Measurements from ENCODE around the gene BCL2L1.

The BCL2L1 gene

GRCh38 chr20:31682927-31683326 is 39.7 kb downstream of the BCL2L1 start:
- DNase-seq (ENCODE audit: extremely low spot score), result no peak
- CTCF ChIA-PET, result interaction anchor here (0.8 to 4.5 kb wide), 6 partner anchors 8 to 41 kb away, joined by 3 to 37 read pairs (median 7); no protein-coding TSS in a partner anchor
- POLR2A ChIA-PET, result no interaction called here
- no peak for TF ChIP-seq CTCF (IDR thresholded peaks at IDR 0.05; ENCODE audit: control extremely low read depth, extremely low read depth, low read depth, missing control alignments)

GRCh38 chr20:31682352-31682751 is 40.3 kb downstream of the BCL2L1 start:
- ChIA-PET CTCF (interaction anchor here (0.9 to 4.5 kb wide), 7 partner anchors 7 to 99 kb away, joined by 3 to 37 read pairs (median 4); no protein-coding TSS in a partner anchor), POLR2A (no interaction called here)
- no peak for TF ChIP-seq CTCF (IDR thresholded peaks at IDR 0.05; ENCODE audit: control extremely low read depth, extremely low read depth, low read depth, missing control alignments)
- no peak for DNase-seq (ENCODE audit: extremely low spot score)

- CTCF ChIA-PET, result interaction anchor here (0.9 to 1.7 kb wide), 6 partner anchors 18 to 99 kb away, joined by 3 to 10 read pairs (median 4); no protein-coding TSS in a partner anchor
- DNase-seq (ENCODE audit: extremely low spot score), result no peak
- no peak for TF ChIP-seq CTCF (IDR thresholded peaks at IDR 0.05; ENCODE audit: control extremely low read depth, extremely low read depth, low read depth, missing control alignments)
- POLR2A ChIA-PET, result no interaction called here
Measured at GRCh38 chr20:31681769-31682168, 40.9 kb downstream of the BCL2L1 start.

- no peak for TF ChIP-seq CTCF (IDR thresholded peaks at IDR 0.05; ENCODE audit: control extremely low read depth, extremely low read depth, low read depth, missing control alignments)
- POLR2A ChIA-PET, result no interaction called here
- CTCF ChIA-PET, result interaction anchor here (1.4 to 1.7 kb wide), 4 partner anchors 19 to 68 kb away, joined by 3 to 10 read pairs (median 4); no protein-coding TSS in a partner anchor
- DNase-seq (ENCODE audit: extremely low spot score), result no peak
Measured at GRCh38 chr20:31681128-31681727, 41.4 kb downstream of the BCL2L1 start.

GRCh38 chr20:31680286-31681127 is 42.2 kb downstream of the BCL2L1 start:
- ChIA-PET CTCF (interaction anchor here (1.6 to 7.4 kb wide), 3 partner anchors 16 to 43 kb away, joined by 4 to 65 read pairs (median 5); partner anchors contain the start of gene BCL2L1), POLR2A (no interaction called here)
- DNase-seq (ENCODE audit: extremely low spot score), result no peak
- TF ChIP-seq CTCF (IDR thresholded peaks at IDR 0.05; ENCODE audit: control extremely low read depth, extremely low read depth, low read depth, missing control alignments), result no peak

- no peak for TF ChIP-seq CTCF (IDR thresholded peaks at IDR 0.05; ENCODE audit: control extremely low read depth, extremely low read depth, low read depth, missing control alignments)
- ChIA-PET POLR2A (no interaction called here), CTCF (interaction anchor here (0.8 to 7.4 kb wide), 6 partner anchors 15 to 68 kb away, joined by 3 to 65 read pairs (median 4); partner anchors contain the start of gene BCL2L1)
- DNase-seq (ENCODE audit: extremely low spot score), result no peak
Measured at GRCh38 chr20:31679357-31680285, 43.0 kb downstream of the BCL2L1 start.
